ENCODE data around the gene ZNF726.
A peak's percentile ranks its signal among the peaks of the same experiment; 100 is the strongest.
"Not testable (repeated sequence)": the region's sequence is repeated elsewhere in the genome, so short reads cannot be mapped to it uniquely, and the experiment has no call there.

The ZNF726 gene

GRCh38 chr19:23971598-23971997 is 56.9 kb downstream of the ZNF726 start:
- peaks cover 23% of the 10 kb centered on the region for H3K27me3 ChIP-seq (replicated peaks; ENCODE audit: control insufficient read depth, insufficient read depth, low read length, poor library complexity, severe bottlenecking)
- H3K4me3 ChIP-seq (ENCODE audit: insufficient read depth, low read depth, low read length, poor library complexity, severe bottlenecking), result peak overlapping the region; percentile 4
- no peak overlapping the region for H3K27ac ChIP-seq (ENCODE audit: insufficient read depth, low read length, poor library complexity, severe bottlenecking)

GRCh38 chr19:23972161-23972560 is 57.5 kb downstream of the ZNF726 start:
- H3K27me3 ChIP-seq (replicated peaks; ENCODE audit: control insufficient read depth, insufficient read depth, low read length, poor library complexity, severe bottlenecking), result peaks cover 23% of the 10 kb centered on the region
- no peaks in the 10 kb centered on the region for H3K9me3 ChIP-seq (ENCODE audit: control insufficient read depth, low read length)
- H3K36me3 ChIP-seq (ENCODE audit: control insufficient read depth, insufficient read depth, low read length), result no peaks in the 10 kb centered on the region
- H3K4me1 ChIP-seq (ENCODE audit: control insufficient read depth, insufficient read depth, low read length, poor library complexity, severe bottlenecking), result no peaks in the 10 kb centered on the region
- no peak for DNase-seq
- H3K27ac ChIP-seq (ENCODE audit: insufficient read depth, low read length, poor library complexity, severe bottlenecking), result no peak overlapping the region
- H3K4me3 ChIP-seq (ENCODE audit: insufficient read depth, low read depth, low read length, poor library complexity, severe bottlenecking), result peak overlapping the region; percentile 4

More at GRCh38 chr19:23971598-23971997, 56.9 kb downstream of the ZNF726 start:
- DNase-seq, result no peak
- Histone ChIP-seq H3K36me3 (ENCODE audit: control insufficient read depth, insufficient read depth, low read length) (no peaks in the 10 kb centered on the region), H3K4me1 (ENCODE audit: control insufficient read depth, insufficient read depth, low read length, poor library complexity, severe bottlenecking) (no peaks in the 10 kb centered on the region), H3K9me3 (ENCODE audit: control insufficient read depth, low read length) (no peaks in the 10 kb centered on the region)

GRCh38 chr19:23974941-23975340 is 60.3 kb downstream of the ZNF726 start:
- Histone ChIP-seq H3K4me1 (ENCODE audit: control insufficient read depth, insufficient read depth, low read length, poor library complexity, severe bottlenecking) (no peaks in the 10 kb centered on the region), H3K27me3 (replicated peaks; ENCODE audit: control insufficient read depth, insufficient read depth, low read length, poor library complexity, severe bottlenecking) (peaks cover 23% of the 10 kb centered on the region), H3K4me3 (ENCODE audit: insufficient read depth, low read depth, low read length, poor library complexity, severe bottlenecking) (no peak overlapping the region), H3K9me3 (ENCODE audit: control insufficient read depth, low read length) (no peaks in the 10 kb centered on the region), H3K27ac (ENCODE audit: insufficient read depth, low read length, poor library complexity, severe bottlenecking) (no peak overlapping the region), H3K36me3 (ENCODE audit: control insufficient read depth, insufficient read depth, low read length) (no peaks in the 10 kb centered on the region)
- DNase-seq, result no peak

DNA sequence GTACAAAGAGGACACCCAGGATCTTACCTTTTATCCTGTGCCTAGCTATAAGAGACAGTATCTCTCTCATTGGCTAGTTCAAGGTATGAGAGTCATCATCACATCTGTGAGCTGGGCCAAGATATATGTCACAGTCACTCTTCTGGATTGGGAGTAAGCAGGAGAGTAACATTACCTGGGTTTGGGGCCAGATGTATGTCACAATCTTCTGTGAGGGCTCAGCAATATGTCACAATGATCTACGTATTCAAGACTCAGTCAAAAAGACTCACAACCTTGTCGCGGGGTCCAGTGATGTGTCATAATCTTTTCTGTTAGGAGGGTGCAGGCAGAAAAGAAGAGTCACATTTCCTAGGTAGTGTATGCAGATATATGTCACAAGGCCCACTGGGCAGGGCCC is 61.9 kb downstream of the ZNF726 start:
- not testable (repeated sequence) for H3K36me3 ChIP-seq (ENCODE audit: control insufficient read depth, insufficient read depth, low read length); DNase-seq; H3K9me3 ChIP-seq (ENCODE audit: control insufficient read depth, low read length); H3K4me3 ChIP-seq (ENCODE audit: insufficient read depth, low read depth, low read length, poor library complexity, severe bottlenecking); H3K4me1 ChIP-seq (ENCODE audit: control insufficient read depth, insufficient read depth, low read length, poor library complexity, severe bottlenecking); H3K27ac ChIP-seq (ENCODE audit: insufficient read depth, low read length, poor library complexity, severe bottlenecking)
- peaks cover 13% of the 10 kb centered on the region for H3K27me3 ChIP-seq (replicated peaks; ENCODE audit: control insufficient read depth, insufficient read depth, low read length, poor library complexity, severe bottlenecking)

- DNase-seq; H3K4me1 ChIP-seq (ENCODE audit: control insufficient read depth, insufficient read depth, low read length, poor library complexity, severe bottlenecking); H3K27me3 ChIP-seq (replicated peaks; ENCODE audit: control insufficient read depth, insufficient read depth, low read length, poor library complexity, severe bottlenecking); H3K27ac ChIP-seq (ENCODE audit: insufficient read depth, low read length, poor library complexity, severe bottlenecking); H3K36me3 ChIP-seq (ENCODE audit: control insufficient read depth, insufficient read depth, low read length); H3K9me3 ChIP-seq (ENCODE audit: control insufficient read depth, low read length); H3K4me3 ChIP-seq (ENCODE audit: insufficient read depth, low read depth, low read length, poor library complexity, severe bottlenecking): not testable (repeated sequence)
These were observed 62.6 kb downstream of the ZNF726 start for GRCh38 chr19:23977256-23977655.

DNA sequence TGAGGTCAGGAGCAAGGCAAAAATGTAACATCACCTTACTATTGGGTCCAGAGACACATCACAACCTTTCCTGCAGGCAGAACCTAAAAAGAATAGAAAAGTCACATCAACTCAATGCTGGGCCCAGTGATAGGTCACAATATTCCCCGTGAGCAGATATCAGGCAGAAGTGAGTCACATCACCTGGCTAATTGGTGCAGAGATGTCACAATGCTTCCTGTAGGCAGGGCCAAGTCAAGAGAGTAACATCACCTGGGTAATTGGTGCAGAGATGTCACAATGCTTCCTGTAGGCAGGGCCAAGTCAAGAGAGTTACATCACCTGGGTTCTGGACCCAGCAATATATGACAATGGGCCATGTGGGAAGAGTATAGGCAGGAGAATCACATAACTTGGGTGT is 63.4 kb downstream of the ZNF726 start:
- no peaks in the 10 kb centered on the region for H3K9me3 ChIP-seq (ENCODE audit: control insufficient read depth, low read length)
- no peak overlapping the region for H3K27ac ChIP-seq (ENCODE audit: insufficient read depth, low read length, poor library complexity, severe bottlenecking)
- H3K4me1 ChIP-seq (ENCODE audit: control insufficient read depth, insufficient read depth, low read length, poor library complexity, severe bottlenecking), result no peaks in the 10 kb centered on the region
- no peak overlapping the region for H3K4me3 ChIP-seq (ENCODE audit: insufficient read depth, low read depth, low read length, poor library complexity, severe bottlenecking)
- no peak for DNase-seq
- H3K27me3 ChIP-seq (replicated peaks; ENCODE audit: control insufficient read depth, insufficient read depth, low read length, poor library complexity, severe bottlenecking), result no peaks in the 10 kb centered on the region
- H3K36me3 ChIP-seq (ENCODE audit: control insufficient read depth, insufficient read depth, low read length), result no peaks in the 10 kb centered on the region

GRCh38 chr19:23980805-23981204 is 66.1 kb downstream of the ZNF726 start:
- no peaks in the 10 kb centered on the region for H3K27me3 ChIP-seq (replicated peaks; ENCODE audit: control insufficient read depth, insufficient read depth, low read length, poor library complexity, severe bottlenecking)

DNA sequence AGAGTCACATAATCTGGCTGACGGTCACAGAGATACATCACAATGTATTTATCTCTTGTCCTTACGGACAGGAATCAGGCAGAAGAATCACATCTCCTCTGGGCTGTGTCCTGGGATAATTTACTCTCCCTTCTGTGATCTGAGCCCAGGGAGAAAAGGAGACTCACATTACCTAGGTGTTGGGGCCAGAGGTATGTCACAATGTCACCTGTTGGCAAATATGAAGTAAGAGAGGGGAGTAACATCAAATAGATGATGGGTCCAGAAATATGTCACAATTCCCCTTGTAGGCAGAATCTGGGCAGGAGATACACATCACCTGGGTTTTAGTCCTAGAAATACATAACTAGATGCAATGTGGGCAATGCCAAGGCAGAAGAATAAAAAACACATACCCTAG is 67.2 kb downstream of the ZNF726 start:
- Histone ChIP-seq H3K4me3 (ENCODE audit: insufficient read depth, low read depth, low read length, poor library complexity, severe bottlenecking) (no peak overlapping the region), H3K27me3 (replicated peaks; ENCODE audit: control insufficient read depth, insufficient read depth, low read length, poor library complexity, severe bottlenecking) (no peaks in the 10 kb centered on the region), H3K27ac (ENCODE audit: insufficient read depth, low read length, poor library complexity, severe bottlenecking) (no peak overlapping the region), H3K9me3 (ENCODE audit: control insufficient read depth, low read length) (no peaks in the 10 kb centered on the region), H3K36me3 (ENCODE audit: control insufficient read depth, insufficient read depth, low read length) (no peaks in the 10 kb centered on the region), H3K4me1 (ENCODE audit: control insufficient read depth, insufficient read depth, low read length, poor library complexity, severe bottlenecking) (no peaks in the 10 kb centered on the region)
- DNase-seq, result no peak

More at GRCh38 chr19:23980805-23981204, 66.1 kb downstream of the ZNF726 start:
- Histone ChIP-seq H3K9me3 (ENCODE audit: control insufficient read depth, low read length) (no peaks in the 10 kb centered on the region), H3K4me1 (ENCODE audit: control insufficient read depth, insufficient read depth, low read length, poor library complexity, severe bottlenecking) (no peaks in the 10 kb centered on the region), H3K36me3 (ENCODE audit: control insufficient read depth, insufficient read depth, low read length) (no peaks in the 10 kb centered on the region), H3K27ac (ENCODE audit: insufficient read depth, low read length, poor library complexity, severe bottlenecking) (no peak overlapping the region), H3K4me3 (ENCODE audit: insufficient read depth, low read depth, low read length, poor library complexity, severe bottlenecking) (no peak overlapping the region)
- DNase-seq, result no peak

DNA sequence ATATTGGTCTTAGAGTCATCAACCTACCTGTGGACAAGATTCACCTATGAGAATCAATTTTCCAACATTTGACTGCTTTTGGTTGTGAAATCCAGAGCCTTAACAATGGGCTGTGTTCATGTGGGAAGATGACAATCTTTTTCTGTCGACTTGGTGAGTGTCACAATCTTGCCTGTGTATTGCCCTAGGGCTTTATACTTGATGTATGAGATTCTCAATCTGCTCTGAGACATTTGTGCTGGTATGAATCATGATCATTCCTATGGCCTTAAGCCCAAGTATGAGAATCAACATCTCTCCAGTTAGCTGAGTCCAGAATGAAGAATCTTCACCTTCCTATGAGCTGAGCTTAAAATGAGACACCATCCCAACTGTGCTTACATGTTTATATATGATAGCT is 68.7 kb downstream of the ZNF726 start:
- Histone ChIP-seq H3K9me3 (ENCODE audit: control insufficient read depth, low read length) (no peaks in the 10 kb centered on the region), H3K27me3 (replicated peaks; ENCODE audit: control insufficient read depth, insufficient read depth, low read length, poor library complexity, severe bottlenecking) (no peaks in the 10 kb centered on the region), H3K36me3 (ENCODE audit: control insufficient read depth, insufficient read depth, low read length) (no peaks in the 10 kb centered on the region), H3K4me1 (ENCODE audit: control insufficient read depth, insufficient read depth, low read length, poor library complexity, severe bottlenecking) (no peaks in the 10 kb centered on the region), H3K27ac (ENCODE audit: insufficient read depth, low read length, poor library complexity, severe bottlenecking) (no peak overlapping the region), H3K4me3 (ENCODE audit: insufficient read depth, low read depth, low read length, poor library complexity, severe bottlenecking) (no peak overlapping the region)
- no peak for DNase-seq
